GM19023 (cell line): Measurements from ENCODE around the gene TTYH1.
"Not testable (repeated sequence)": the region's sequence is repeated elsewhere in the genome, so short reads cannot be mapped to it uniquely, and the experiment has no call there.

Source experiments
- ATAC-seq: cut with Tn5 transposase; IDR thresholded peaks from one replicate; pipeline ENCODE4 v1.9.1; 2021; ENCODE audit warnings: mild to moderate bottlenecking, moderate library complexity; ENCODE audit not compliant: unreplicated experiment

TTYH1 gene

GRCh38 chr19:54415208-54415900 is at the start of gene TTYH1:
TTYH1 (plus strand) TSS chr19:54415464; CDS start chr19:54415553, 89 bp downstream.
- ATAC-seq: no peak

GRCh38 chr19:54365798-54366197 is 49.5 kb upstream of the TTYH1 start:
- ATAC-seq: not testable (repeated sequence)

- no peak for ATAC-seq
Observed at GRCh38 chr19:54366811-54367210, 48.5 kb upstream of the TTYH1 start.

- no peak for ATAC-seq
Observed at GRCh38 chr19:54369082-54369687, 46.1 kb upstream of the TTYH1 start.

GRCh38 chr19:54369688-54370433 is 45.4 kb upstream of the TTYH1 start:
- not testable (repeated sequence) for ATAC-seq

GRCh38 chr19:54370434-54370796 is 44.8 kb upstream of the TTYH1 start:
- ATAC-seq: not testable (repeated sequence)

GRCh38 chr19:54371453-54371852 is 43.8 kb upstream of the TTYH1 start:
- ATAC-seq: not testable (repeated sequence)

GRCh38 chr19:54373781-54374631 is 41.3 kb upstream of the TTYH1 start:
- ATAC-seq: no peak

- not testable (repeated sequence) for ATAC-seq
Observed at GRCh38 chr19:54375181-54375938, 39.9 kb upstream of the TTYH1 start.

GRCh38 chr19:54376610-54377285 is 38.5 kb upstream of the TTYH1 start:
- ATAC-seq: no peak

GRCh38 chr19:54379187-54379678 is 36.0 kb upstream of the TTYH1 start:
- no peak for ATAC-seq

GRCh38 chr19:54380897-54381296 is 34.4 kb upstream of the TTYH1 start:
- ATAC-seq: no peak

- ATAC-seq: not testable (repeated sequence)
Observed at GRCh38 chr19:54382041-54382440, 33.2 kb upstream of the TTYH1 start.

- no peak for ATAC-seq
Observed at GRCh38 chr19:54383330-54383729, 31.9 kb upstream of the TTYH1 start.

- no peak for ATAC-seq
Observed at GRCh38 chr19:54387991-54388801, 27.1 kb upstream of the TTYH1 start.

GRCh38 chr19:54388802-54389139 is 26.5 kb upstream of the TTYH1 start:
- no peak for ATAC-seq

GRCh38 chr19:54389553-54389952 is 25.7 kb upstream of the TTYH1 start:
- no peak for ATAC-seq

- ATAC-seq: no peak
Observed at GRCh38 chr19:54390942-54391577, 24.2 kb upstream of the TTYH1 start.
